Measurements from ENCODE around the gene TCEAL4.

TCEAL4 gene

GRCh38 chrX:103624111-103624510, 38.8 kb downstream of the TCEAL4 start:
- H3K4me3 ChIP-seq (ENCODE audit: low read depth, low read length): no peak overlapping the region
- no peak for TF ChIP-seq CTCF (IDR thresholded peaks at IDR 0.05; ENCODE audit: low read depth, low read length, missing control alignments)
- in situ Hi-C loops (cut with HindIII; ENCODE audit: low sequenced_read_pairs): no loop called here
- DNase-seq (ENCODE audit: low read depth): peak; percentile 56

- in situ Hi-C loops (cut with HindIII; ENCODE audit: low sequenced_read_pairs): no loop called here
- DNase-seq (ENCODE audit: low read depth): no peak
- TF ChIP-seq CTCF (IDR thresholded peaks at IDR 0.05; ENCODE audit: low read depth, low read length, missing control alignments): no peak
- H3K4me3 ChIP-seq (ENCODE audit: low read depth, low read length): no peak overlapping the region
These were observed 41.5 kb downstream of the TCEAL4 start for GRCh38 chrX:103626855-103627254.

GRCh38 chrX:103628386-103629317, 43.3 kb downstream of the TCEAL4 start, which contains the start of gene TCEAL1:
Gene TCEAL1 (plus strand): TSS chrX:103628975. CDS start chrX:103629917, 942 bp downstream.
- in situ Hi-C loops (cut with HindIII; ENCODE audit: low sequenced_read_pairs): no loop called here
- TF ChIP-seq CTCF (IDR thresholded peaks at IDR 0.05; ENCODE audit: low read depth, low read length, missing control alignments): no peak
- H3K4me3 ChIP-seq (ENCODE audit: low read depth, low read length): peak within 1 kb of the TSS; percentile 56
- no peak for DNase-seq (ENCODE audit: low read depth)

- peak; percentile 60 for TF ChIP-seq CTCF (IDR thresholded peaks at IDR 0.05; ENCODE audit: low read depth, low read length, missing control alignments)
- in situ Hi-C loops (cut with HindIII; ENCODE audit: low sequenced_read_pairs): no loop called here
- peak overlapping the region; percentile 56 for H3K4me3 ChIP-seq (ENCODE audit: low read depth, low read length)
- no peak for DNase-seq (ENCODE audit: low read depth)
These were observed 44.2 kb downstream of the TCEAL4 start for GRCh38 chrX:103629318-103630170.

- in situ Hi-C loops (cut with HindIII; ENCODE audit: low sequenced_read_pairs): no loop called here
- peak overlapping the region; percentile 56 for H3K4me3 ChIP-seq (ENCODE audit: low read depth, low read length)
- DNase-seq (ENCODE audit: low read depth): no peak
- TF ChIP-seq CTCF (IDR thresholded peaks at IDR 0.05; ENCODE audit: low read depth, low read length, missing control alignments): no peak
These were observed 44.8 kb downstream of the TCEAL4 start for GRCh38 chrX:103630171-103630511.

- in situ Hi-C loops (cut with HindIII; ENCODE audit: low sequenced_read_pairs): no loop called here
- no peak for TF ChIP-seq CTCF (IDR thresholded peaks at IDR 0.05; ENCODE audit: low read depth, low read length, missing control alignments)
- H3K4me3 ChIP-seq (ENCODE audit: low read depth, low read length): no peak overlapping the region
- DNase-seq (ENCODE audit: low read depth): no peak
These were observed 45.8 kb downstream of the TCEAL4 start for GRCh38 chrX:103631145-103631544.
